GM19025 (cell line): ENCODE results near the gene MLH3.

ENCODE experiments used
- ATAC-seq: cut with Tn5 transposase; IDR thresholded peaks from one replicate; pipeline ENCODE4 v1.9.1; 2021; ENCODE audit warnings: mild to moderate bottlenecking, low read depth, moderate library complexity; ENCODE audit not compliant: unreplicated experiment

Gene MLH3

DNA sequence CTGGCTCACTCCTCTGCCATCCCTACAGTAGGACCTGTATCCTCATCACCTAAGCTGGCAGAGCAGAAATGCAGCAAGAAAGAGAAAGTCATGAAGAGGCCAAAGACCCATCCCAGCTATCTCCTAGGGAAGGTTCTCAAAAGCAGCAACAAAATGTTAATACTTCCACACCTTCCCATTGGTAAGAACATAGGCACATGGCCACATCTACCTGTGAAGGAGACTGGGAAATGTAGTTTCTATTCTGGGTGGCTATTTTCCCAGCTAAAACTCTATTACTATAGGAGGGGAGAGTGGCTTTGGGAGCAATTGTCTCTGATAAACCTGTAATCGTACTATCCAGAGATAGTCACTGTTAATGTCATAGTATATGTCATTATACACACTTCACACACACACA lies 62.3 kb downstream of the MLH3 start:
- no peak for ATAC-seq

DNA sequence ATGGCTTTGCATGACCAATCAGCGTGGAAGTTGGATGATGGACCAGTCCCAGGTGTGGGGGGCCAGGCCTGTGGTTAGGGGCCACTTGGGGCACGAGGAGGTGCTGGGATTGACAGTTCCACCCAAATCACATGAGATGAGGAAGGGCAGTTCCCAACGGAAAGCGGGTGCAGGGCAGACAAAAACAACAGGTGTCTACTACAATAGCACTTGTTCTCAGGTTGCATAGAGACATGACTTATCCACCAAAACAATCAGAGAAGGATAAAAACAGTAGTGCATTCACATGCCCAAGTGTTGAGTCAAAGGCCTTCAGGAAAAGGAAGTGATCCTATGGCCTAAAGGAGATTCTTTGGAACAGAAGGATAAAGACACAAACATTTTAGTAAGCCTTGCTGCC lies 63.1 kb downstream of the MLH3 start:
- no peak for ATAC-seq

DNA sequence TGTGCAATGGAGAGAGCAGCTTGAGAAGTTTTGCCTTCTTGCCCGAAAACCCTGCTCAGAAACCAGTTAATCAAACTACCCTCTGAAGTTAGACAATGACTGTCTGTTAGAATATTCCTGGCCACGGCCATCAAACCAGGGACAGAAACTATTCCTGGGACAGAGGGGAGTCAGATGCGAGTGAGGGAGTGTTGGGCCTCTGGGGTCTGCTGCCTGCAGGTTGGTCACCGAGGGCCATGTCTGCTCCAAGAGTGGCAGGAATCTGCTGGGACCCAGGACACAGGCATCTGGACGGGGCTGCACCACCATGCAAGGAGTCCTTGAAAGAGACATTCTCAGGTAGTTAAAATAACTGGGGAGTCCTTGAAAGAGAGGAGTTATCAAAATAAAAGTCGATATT lies 65.5 kb downstream of the MLH3 start:
- ATAC-seq: no peak

DNA sequence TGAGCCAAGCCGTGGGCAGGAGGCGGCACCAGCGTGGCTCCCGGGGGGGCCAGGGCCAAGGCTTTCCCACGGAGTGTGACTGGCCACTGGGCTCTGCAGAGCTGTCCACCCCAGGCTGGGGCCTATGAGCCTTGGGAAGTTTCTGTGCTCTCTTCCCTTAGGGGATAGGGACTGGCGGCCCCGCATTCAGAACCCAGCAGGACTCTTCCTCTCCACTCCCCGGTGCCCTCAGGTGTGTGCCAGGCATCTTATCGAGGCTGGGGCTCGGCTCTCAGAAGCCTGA lies 66.3 kb downstream of the MLH3 start:
- no peak for ATAC-seq

DNA sequence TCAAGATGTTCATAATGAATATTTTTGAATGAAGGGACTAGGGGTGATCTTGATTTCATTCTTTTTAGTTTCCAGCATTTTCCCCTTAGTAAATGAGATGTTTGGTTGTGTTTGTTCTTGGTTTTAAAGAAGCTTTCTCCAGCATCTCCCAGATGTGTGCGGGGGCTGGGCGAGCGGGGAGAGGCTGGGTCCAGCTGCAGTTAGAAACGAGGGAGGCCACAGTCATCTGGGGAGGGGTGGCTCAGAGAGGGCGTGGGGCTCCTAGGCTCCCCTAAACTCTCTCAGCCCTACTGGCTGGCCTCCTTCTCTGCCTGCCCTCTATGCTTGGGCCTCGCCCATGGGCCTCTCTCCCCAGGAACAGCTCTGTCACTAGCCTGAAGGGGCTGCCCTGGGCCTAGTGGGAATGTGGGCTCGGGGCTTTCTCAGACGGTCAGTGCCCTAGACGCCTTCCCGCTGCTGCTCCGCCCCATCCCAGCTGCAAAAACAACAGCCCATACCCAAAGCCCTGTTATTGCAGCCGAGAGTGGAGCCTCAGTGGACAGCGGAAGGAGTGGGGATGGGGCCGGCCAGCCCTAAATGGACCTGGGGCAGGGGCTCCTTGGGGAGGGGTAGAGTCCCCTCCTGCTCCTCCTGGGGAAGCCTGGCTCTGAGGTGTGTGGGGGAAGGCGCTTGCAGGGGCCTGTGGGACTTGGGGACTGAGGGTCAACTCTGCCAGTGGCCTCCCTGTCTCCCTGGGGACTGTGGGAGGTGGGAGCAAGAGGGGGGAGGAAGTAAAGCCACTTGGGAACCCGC lies 66.8 kb downstream of the MLH3 start:
- no peak for ATAC-seq

DNA sequence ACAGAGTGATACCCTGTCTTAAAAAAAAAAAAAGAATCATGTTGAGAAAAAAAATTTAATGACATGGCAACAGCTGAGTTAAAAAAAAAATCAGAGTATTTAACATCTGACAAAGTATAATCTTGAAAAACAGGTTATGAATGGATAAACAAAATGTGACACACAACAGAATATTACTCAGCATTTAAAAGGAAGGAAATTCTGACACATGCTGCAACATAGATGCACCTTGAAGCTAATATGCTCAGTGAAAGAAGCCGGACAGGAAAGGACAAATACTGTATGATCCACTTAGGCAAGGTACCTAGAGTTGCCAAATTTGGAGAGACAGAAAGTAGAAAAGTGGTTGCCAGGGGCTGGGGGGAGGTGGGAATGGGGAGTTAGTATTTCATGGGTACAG lies 67.9 kb downstream of the MLH3 start:
- ATAC-seq: no peak

DNA sequence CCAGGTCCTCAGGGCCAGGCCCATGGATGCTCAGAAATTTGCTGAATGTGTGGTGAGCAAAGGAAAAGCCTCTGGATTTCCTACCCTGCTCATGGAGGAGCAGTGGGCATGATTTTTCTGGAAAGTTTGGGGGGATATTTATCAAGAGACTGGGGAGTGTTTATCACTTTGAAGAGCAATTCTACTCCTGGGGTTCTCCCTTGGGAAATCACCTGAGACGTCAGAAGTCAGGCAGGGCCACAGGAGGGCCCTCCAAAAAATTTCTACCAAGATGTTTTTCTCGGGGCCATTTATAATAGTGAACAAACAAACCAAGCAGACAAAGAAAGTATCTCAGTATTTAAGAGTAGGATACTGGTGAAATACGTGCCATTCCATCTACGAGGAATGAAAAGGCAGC lies 68.6 kb downstream of the MLH3 start:
- no peak for ATAC-seq

DNA sequence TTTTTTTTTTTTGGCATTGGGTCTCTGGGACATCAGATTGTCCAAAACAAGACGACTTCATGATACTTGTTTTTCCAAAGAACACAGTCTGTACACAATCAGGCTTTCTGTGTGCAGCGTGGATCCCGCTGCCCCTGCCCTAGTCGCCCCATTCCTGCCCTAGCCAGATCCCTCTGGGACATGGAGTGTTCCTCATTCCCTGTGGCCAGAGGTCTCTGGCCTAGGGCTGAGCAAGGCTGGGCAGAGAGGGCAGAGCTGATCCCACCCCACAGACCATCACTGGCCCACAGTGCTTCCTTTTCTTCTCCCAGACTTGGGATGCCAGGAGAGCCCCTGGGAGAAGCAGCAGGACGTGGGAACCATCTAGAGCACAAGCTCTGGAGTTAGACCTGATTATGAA lies 69.4 kb downstream of the MLH3 start:
- no peak for ATAC-seq

DNA sequence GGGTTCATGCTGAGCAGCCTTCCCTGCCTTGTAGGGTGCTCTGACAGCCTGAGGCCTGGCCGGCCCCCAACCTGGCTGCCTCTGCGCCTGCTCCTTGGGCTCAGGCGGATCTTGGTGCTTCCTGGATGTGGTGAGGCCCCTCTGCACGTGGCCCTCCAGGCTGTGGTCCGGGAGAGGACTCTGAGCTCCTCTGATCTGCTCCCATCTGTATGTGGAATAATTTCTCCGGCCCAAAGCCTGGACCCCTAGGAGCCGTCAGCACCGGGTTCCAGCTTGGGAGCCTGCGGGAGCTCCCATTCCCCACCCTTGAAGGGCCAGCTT lies 69.8 kb downstream of the MLH3 start:
- no peak for ATAC-seq

DNA sequence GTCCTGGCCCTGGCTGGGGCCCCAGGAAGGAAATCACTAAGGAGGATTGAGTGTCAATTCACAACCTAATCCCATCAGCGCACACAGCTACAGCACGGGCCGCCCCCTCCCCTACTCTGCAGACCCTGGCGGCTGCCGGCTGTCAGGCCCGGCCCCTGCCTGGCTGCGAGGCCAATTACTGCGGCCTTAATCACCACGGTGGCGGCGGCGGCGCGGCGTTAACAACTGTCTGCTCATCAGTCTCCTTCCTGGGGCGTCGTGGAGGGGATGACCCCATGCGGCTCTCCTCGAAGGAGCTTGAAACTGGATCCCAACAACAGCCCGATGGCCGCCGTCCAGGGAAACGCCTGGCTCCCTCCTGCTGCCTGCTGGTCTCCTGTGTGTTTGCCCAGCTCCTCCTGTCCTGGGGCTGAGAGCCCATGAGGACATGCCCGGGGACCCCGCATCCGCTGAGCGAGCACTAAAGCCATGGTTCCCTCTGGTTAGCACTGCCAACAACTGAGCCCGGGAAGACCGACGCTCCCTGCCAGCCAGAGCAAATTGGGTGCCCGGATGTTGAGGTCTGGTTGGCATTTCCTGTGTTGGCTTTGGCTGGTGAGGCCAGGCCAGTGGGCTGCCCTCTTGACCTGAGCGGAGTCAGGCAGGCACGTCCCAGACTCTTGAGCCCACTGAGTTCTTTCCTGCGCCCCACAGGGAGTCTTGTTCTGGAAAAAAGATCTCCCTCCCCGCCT lies 70.4 kb downstream of the MLH3 start:
- no peak for ATAC-seq

DNA sequence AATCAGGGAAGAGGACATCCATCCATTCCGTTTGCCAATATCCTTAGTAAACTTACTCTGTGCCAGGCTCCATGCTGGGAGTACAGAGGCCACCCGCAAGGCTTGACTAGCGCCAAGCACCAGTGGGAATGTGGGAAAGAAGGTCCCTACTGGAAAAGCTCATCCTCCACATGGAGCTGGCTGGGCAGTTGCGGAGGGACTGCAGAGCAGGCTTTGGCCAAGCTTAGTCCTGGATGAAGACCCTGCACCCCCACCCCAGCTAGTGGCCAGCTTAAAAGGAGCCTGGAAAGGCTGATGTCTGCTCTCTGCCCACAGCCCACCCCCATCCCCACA lies 70.9 kb downstream of the MLH3 start:
- ATAC-seq: no peak

DNA sequence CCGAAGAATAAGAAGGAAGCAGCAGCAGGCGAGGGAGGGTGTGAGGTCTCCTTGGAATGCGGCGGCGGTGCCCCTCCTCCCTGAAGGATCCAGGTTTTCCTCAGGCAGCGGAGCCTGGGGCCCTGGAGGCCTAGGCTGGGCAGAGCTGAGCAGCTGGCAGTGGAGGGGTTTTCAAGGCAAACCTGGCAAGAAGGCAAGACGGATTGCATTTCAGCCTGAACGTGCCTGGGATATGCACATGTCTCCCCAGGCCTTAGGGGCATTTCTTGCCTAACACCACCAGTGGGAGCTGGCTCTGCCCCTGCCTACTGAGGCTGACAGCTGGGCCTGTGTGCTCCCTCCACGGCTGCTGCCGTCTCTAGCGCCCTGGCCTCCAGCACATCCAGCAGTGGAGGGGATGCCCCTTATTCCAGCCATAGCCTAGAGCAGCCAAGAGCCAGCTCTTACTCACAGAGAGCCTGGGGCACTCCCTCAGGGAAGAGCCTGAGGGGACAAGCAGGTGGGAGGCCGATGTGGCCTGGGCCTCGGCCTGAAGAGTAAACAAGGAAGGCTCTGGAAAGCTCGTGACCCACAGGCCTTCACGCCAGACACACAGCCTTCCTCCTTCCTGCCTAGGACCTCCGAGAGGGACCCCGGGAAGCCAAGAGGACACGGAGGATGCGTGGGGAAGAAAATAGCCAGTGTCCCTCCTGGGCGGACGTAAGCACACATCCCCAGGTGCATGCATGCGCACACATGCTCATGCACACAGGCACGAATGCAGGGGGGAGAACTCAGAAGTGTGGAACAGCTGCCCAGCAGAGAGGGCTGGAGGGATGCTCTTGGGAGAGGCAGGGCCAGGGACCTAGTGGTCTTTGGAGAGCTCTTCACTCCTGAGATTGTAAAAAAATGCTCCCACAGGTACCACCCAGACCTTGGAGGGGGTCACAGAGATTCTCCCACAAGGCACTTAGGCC lies 71.5 kb downstream of the MLH3 start:
- ATAC-seq: no peak

DNA sequence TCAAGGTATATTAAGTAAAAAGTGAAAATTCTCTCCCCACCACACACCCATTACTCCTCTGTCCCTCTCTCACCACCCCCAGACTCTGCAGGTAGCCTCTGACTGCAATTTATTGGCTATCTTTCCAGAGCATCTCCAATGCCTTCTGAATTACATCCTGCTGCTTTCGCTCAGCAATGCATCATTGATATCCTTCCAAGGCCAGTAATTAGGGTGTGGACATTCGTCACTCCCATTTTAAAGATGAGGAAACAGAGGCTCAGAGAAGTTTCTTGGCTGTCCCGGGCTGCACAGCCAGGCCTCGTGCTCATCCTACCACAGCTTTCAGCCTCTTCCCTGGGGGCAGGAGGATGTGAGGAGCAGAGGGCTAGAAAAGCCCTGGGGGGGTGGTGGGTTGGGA lies 72.2 kb downstream of the MLH3 start:
- no peak for ATAC-seq

DNA sequence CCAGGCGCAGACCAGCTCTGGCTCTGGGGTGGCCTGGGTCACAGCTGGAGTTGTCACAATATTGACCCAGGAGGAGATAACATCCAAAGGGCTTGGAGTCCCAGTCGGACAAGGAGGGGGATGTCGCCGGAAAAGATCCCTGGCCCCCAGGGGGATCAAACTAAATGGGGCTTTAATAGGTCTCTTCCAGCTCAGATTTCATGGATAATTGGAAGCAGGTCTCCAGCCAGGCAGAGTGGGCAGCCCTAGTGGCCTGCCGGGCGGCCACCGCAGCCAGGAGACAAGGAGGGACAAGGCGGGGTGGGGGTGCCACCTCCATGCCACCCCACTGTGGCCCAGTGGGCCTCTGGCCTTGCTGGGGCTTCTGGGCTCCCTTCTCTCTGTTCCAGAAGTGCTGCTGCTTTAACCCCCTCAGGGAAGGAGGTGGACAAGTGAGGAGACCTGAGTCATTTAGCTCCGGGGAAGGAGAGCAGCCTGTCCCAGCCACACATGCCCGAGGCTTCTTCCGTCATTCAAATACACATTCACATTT lies 72.8 kb downstream of the MLH3 start:
- no peak for ATAC-seq

DNA sequence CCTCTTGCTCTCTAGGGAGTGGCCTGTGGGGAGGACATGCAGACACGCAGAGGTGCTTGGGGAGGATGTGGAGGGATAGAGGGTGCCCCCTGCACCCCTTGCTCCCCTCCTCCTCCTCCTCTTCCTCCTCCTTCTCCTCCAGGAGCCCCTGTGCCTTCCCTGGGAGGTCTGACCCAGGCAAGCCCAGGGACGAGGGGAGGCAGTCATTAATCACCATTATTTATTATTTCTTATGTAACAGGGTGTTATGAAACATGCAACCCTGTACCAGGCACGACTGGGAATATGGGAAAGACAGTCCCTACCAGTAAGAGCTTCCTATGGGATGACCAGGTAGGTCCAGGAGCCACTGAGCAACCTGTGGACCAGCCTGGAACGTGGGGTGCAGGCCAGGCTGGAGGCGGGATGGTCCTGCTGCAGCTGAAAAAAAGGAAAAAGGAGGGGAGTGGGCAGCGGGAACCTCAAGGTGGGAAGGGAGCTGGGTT lies 73.3 kb downstream of the MLH3 start:
- no peak for ATAC-seq

DNA sequence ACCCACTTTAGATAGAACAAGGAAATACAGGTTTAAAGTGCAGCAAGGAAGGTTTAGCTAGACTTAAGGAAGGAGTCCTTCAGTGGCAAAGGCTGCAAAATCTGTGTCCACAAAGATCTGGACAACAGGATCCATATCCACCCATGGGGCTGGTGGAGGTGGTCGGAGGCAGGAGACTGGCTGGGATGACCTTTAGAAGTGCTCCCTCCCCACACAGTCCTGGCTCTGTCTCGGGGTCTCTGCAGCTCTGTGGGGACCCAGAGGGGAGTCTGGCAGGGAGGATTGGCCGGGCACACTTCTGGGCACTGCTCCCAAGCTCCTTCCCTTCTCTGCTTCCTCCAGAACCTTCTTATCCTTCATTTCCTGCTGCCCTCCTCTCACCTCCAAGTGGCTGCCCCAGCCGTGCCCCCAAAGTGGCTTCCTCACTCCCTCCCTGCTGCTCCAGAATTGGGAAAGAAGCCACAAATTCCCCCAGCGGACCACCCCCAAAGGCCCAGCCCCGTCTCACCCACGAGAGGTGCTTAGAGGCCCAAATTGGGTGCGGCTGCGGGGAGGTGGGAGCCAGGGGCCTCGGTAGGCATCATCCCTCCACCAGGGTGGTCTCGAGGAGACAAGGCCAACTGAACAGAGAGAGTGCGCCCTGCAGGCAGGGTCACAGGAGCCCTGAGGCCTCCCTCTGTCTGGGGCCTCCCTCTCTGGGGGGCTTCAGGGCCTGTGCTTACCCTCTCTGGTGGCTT lies 73.9 kb downstream of the MLH3 start:
- ATAC-seq: no peak

DNA sequence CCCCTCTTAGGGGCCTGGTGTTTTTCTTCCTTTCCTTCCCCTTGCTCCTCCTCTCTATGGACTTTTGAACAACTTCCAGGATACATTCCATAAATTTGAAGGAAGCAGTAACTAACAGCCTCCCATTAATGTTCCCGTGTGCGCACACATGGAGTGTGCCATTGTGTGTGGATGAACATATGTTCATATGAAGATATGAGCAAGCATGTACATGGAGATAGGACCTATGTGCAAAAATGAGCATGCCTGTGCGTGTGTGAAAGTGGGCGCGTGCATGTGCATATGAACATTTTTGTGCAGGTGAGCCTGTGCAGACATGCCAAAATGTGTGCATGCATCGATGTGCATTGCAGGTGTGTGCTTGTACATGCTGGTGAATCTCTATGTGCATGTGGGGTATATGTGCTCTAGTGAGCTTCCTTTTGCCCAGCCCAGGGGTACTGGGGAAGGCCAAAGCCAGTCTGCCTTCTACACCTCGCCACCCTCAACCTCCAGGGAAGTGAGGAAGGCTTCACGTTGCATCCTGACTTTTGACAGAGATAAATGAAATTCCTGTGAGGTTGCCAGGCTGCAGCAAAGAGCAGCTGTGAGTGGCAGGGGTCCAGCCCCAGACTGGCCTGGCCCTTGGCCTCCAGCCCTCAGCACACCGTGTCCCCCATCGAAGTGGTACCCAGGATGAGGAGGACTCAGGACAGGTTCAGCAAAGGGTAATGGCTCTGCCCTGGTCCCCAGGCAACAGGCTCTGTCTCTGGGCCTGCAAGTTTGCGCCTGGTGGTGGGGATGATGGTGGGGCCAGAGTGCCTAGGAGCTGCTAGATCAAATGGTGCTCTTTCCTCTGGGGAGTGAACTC lies 74.8 kb downstream of the MLH3 start:
- no peak for ATAC-seq

DNA sequence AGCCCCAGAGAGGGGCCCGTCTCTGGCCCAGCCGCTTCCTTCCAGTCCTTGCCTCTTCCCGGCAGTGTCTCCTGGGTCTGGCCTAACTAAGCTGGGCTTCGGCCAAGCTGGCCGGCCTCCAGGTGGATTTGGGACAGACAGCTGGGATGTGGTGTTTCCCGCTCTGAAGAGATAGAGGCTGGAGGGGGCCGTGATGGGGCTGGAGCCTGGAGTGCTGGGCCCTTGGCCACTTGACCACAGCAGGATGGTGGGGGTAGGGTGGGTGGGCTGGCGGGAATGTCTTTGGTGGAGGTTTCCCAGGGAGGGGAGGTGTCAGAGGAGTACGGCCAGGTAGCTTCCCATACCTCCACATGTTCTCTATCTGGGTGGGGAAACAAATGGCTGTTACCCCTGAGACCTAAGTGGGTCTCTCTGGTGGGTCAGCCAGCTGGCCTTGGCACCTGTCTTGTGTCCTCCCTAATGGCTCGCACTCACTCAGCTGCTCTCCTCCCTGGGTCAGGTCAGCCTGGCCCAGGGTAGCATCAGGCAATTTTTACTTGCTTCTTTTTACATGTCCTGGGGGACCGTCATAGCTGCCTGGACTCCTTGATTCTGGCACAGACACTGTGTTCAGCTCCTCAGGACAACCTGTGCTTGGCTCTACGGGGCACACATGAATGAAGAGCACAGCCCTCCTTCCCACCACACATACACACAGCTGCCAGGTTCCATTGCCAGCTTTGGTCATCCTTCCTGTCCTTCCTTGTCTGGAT lies 76.0 kb downstream of the MLH3 start:
- no peak for ATAC-seq
